ENCODE data around the gene THSD4.

GRCh38 chr15:71581398-71581930 lies 466.2 kb downstream of the THSD4 start:
- TF ChIP-seq, protein P1, sequence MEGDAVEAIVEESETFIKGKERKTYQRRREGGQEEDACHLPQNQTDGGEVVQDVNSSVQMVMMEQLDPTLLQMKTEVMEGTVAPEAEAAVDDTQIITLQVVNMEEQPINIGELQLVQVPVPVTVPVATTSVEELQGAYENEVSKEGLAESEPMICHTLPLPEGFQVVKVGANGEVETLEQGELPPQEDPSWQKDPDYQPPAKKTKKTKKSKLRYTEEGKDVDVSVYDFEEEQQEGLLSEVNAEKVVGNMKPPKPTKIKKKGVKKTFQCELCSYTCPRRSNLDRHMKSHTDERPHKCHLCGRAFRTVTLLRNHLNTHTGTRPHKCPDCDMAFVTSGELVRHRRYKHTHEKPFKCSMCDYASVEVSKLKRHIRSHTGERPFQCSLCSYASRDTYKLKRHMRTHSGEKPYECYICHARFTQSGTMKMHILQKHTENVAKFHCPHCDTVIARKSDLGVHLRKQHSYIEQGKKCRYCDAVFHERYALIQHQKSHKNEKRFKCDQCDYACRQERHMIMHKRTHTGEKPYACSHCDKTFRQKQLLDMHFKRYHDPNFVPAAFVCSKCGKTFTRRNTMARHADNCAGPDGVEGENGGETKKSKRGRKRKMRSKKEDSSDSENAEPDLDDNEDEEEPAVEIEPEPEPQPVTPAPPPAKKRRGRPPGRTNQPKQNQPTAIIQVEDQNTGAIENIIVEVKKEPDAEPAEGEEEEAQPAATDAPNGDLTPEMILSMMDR (conservative IDR thresholded peaks at IDR 0.05 in 1 of 2, IDR thresholded peaks at IDR 0.05 in 1 of 2; ENCODE audit: low read depth in 1 of 2, low read length in 2 of 2): no peak
- no peak for TF ChIP-seq EZH2 (IDR thresholded peaks at IDR 0.05; ENCODE audit: low read length, missing control alignments)

Measured in fibroblast of lung (primary cell).